ENCODE measurements around the gene HOXD13. TPM values are rescaled to one million over a fixed set of nuclear protein-coding genes. Genes with fewer than 3 reads are reported as not detected.

The HOXD13 gene
- total RNA-seq, 4 donors from 2014 or later: 4.9 TPM; not detected in 3

DNA sequence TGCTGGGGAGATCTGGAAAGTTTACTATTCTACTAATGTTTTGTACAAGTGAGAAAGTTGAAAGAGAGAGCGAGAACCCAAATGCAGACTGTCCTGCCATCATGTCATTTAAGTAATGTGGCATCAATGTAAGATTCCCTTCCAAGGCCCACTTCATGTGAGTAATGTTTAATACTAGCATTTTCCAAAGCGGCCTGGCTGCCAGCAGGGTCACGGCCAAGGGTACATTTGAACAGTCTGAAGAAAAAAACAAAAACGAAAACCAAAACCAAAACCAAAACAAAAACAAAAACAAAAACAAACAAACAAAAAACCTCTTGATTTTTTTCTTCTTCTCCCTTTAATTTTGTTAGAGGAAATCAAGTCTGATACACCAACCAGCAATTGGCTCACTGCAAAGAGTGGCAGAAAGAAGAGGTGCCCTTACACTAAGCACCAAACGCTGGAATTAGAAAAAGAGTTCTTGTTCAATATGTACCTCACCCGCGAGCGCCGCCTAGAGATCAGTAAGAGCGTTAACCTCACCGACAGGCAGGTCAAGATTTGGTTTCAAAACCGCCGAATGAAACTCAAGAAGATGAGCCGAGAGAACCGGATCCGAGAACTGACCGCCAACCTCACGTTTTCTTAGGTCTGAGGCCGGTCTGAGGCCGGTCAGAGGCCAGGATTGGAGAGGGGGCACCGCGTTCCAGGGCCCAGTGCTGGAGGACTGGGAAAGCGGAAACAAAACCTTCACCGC is 26.2 kb downstream of the HOXD13 start:
- Histone ChIP-seq H3K36me3 (no peaks in the 10 kb centered on the region), H3K27me3 (no peaks in the 10 kb centered on the region), H3K4me3 (peak overlapping the region; percentile 43 to 51), H3K9me3 (no peaks in the 10 kb centered on the region), H3K27ac (peak overlapping the region; percentile 98 to 99), H3K4me1 (no peaks in the 10 kb centered on the region)
- peak; percentile 46 to 66 for TF ChIP-seq POLR2A (IDR thresholded peaks at IDR 0.05)
- TF ChIP-seq, protein P1, sequence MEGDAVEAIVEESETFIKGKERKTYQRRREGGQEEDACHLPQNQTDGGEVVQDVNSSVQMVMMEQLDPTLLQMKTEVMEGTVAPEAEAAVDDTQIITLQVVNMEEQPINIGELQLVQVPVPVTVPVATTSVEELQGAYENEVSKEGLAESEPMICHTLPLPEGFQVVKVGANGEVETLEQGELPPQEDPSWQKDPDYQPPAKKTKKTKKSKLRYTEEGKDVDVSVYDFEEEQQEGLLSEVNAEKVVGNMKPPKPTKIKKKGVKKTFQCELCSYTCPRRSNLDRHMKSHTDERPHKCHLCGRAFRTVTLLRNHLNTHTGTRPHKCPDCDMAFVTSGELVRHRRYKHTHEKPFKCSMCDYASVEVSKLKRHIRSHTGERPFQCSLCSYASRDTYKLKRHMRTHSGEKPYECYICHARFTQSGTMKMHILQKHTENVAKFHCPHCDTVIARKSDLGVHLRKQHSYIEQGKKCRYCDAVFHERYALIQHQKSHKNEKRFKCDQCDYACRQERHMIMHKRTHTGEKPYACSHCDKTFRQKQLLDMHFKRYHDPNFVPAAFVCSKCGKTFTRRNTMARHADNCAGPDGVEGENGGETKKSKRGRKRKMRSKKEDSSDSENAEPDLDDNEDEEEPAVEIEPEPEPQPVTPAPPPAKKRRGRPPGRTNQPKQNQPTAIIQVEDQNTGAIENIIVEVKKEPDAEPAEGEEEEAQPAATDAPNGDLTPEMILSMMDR (IDR thresholded peaks at IDR 0.05): peak; percentile 66 to 76 (median 71)
- intact Hi-C loops (cut with DNase I; ENCODE audit: low total_unique reads): no loop called here
- peak; percentile 76 to 95 for DNase-seq

DNA sequence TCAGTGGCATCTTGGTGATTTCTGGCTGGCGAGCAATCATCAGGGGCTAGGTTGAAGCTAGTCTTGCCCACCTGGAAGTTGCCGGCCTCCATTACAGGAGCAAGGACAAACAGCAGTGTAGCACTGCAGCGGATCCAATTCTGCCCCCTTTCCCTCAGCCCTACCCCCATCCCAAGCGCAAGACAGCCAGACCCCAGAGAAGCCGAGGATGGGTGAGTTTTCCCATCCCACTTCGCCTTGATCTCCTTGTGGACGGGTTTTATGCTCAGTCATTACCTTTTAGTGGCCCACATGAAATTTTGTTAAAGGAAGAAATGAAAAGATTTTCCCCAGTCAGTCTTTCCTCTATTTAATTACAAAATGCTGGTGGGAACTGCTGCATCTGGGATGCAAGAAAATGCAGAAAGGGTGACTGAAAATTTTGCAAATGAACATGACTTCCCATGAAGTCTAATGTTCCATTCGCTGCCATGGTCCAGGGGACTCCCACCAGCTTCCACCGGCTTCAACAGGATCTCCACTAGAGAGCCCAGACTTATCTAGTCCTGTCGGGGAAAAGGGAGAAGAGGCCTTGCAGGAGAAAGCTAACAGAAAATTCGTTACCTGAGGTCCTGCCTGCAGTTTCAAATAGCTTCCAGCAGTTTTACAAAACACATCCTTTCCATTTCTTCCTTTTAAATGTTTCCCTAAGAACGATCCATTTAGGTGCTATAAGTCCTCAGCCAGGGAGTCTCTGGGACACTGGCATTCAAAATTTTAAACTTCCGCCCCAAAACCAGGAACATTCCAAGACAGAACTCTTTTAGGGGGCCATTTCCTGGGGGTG is 28.1 kb downstream of the HOXD13 start:
- peak overlapping the region; percentile 51 to 78 for H3K4me3 ChIP-seq

GRCh38 chr2:176121190-176122051 is 28.9 kb downstream of the HOXD13 start:
- DNase-seq: peak; percentile 24 to 37
- TF ChIP-seq POLR2A (IDR thresholded peaks at IDR 0.05): no peak
- TF ChIP-seq, protein P1 (IDR thresholded peaks at IDR 0.05): no peak
- Histone ChIP-seq H3K36me3 (no peaks in the 10 kb centered on the region), H3K27me3 (no peaks in the 10 kb centered on the region), H3K27ac (peak overlapping the region; percentile 98 to 99), H3K4me1 (no peaks in the 10 kb centered on the region), H3K9me3 (no peaks in the 10 kb centered on the region), H3K4me3 (peak overlapping the region; percentile 51 to 78)
- intact Hi-C loops (cut with DNase I; ENCODE audit: low total_unique reads): loop anchor here (10.0 kb wide), 2 partner anchors 693 to 1143 kb away; partner anchors contain the start of gene NFE2L2

More for the DNA sequence above, 28.1 kb downstream of the HOXD13 start:
- TF ChIP-seq POLR2A (IDR thresholded peaks at IDR 0.05): no peak
- TF ChIP-seq, protein P1 (IDR thresholded peaks at IDR 0.05): peak in 3 of 4 experiments; percentile 10 to 31 (median 11)
- Histone ChIP-seq H3K27me3 (no peaks in the 10 kb centered on the region), H3K4me1 (no peaks in the 10 kb centered on the region), H3K9me3 (no peaks in the 10 kb centered on the region), H3K36me3 (no peaks in the 10 kb centered on the region), H3K27ac (peak overlapping the region; percentile 98 to 99)
- intact Hi-C loops (cut with DNase I; ENCODE audit: low total_unique reads): loop anchor here (10.0 kb wide), 2 partner anchors 694 to 1144 kb away; partner anchors contain the start of gene NFE2L2
- peak in 1 of 2 donors; percentile 52 for DNase-seq

- Histone ChIP-seq H3K27me3 (no peaks in the 10 kb centered on the region), H3K27ac (peak overlapping the region; percentile 98 to 99), H3K4me3 (peak overlapping the region; percentile 51 to 78), H3K9me3 (no peaks in the 10 kb centered on the region), H3K36me3 (no peaks in the 10 kb centered on the region), H3K4me1 (no peaks in the 10 kb centered on the region)
- TF ChIP-seq, protein P1 (IDR thresholded peaks at IDR 0.05): no peak
- no peak for TF ChIP-seq POLR2A (IDR thresholded peaks at IDR 0.05)
- DNase-seq: no peak
- intact Hi-C loops (cut with DNase I; ENCODE audit: low total_unique reads): loop anchor here (10.0 kb wide), 2 partner anchors 693 to 1143 kb away; partner anchors contain the start of gene NFE2L2
Observed at GRCh38 chr2:176122052-176122682, 29.6 kb downstream of the HOXD13 start.

Data from uterus (tissue), 4 donors.